MCF 10A (cell line): ENCODE results near the gene AKAP12. TPM values are rescaled to one million over a fixed set of nuclear protein-coding genes. Genes with fewer than 3 reads are reported as not detected.

Experiments
- BruUV-seq: library from RNA; stranded (reverse); fragments of 400-500 nt; replicated peaks from 2 replicates; lab custom pipeline; 2021; lab: Mats Ljungman, UMichigan
- CTCF ChIA-PET: fragments of 300-600 bp; sonication (Branson Sonifier 250); formaldehyde crosslinking; extraction: SDS; loops from one replicate; lab custom pipeline; 2021; ENCODE audit warnings: antibody characterized with exemption, inconsistent platforms; lab: Yijun Ruan, JAX
- POLR2A ChIA-PET: fragments of 300-600, 350-650 bp; sonication (Branson Sonifier 250); formaldehyde crosslinking; extraction: SDS; loops from one replicate; lab custom pipeline; 2020; ENCODE audit warnings: antibody characterized with exemption, inconsistent platforms; lab: Yijun Ruan, JAX
- DNase-seq: peaks from one replicate; pipeline ENCODE4 v3.0.0-alpha.2; 2018; ENCODE audit not compliant: unreplicated experiment
- H3K27ac Mint-ChIP-seq: one replicate; pipeline ENCODE4 v1.8.0; 2022; ENCODE audit warnings: mild to moderate bottlenecking, low read depth, mixed read lengths; ENCODE audit not compliant: unreplicated experiment
- H3K27me3 Mint-ChIP-seq: one replicate; pipeline ENCODE4 v1.8.0; 2022; ENCODE audit warnings: mixed read lengths; ENCODE audit not compliant: insufficient read depth, unreplicated experiment
- H3K36me3 Mint-ChIP-seq: one replicate; pipeline ENCODE4 v1.8.0; 2022; ENCODE audit warnings: mild to moderate bottlenecking, moderate library complexity, mixed read lengths; ENCODE audit not compliant: insufficient read depth, unreplicated experiment
- H3K4me1 Mint-ChIP-seq: one replicate; pipeline ENCODE4 v1.8.0; 2022; ENCODE audit warnings: mixed read lengths; ENCODE audit not compliant: insufficient read depth, unreplicated experiment
- H3K4me3 Mint-ChIP-seq: one replicate; pipeline ENCODE4 v1.8.0; 2022; ENCODE audit warnings: mild to moderate bottlenecking, moderate library complexity, mixed read lengths; ENCODE audit not compliant: unreplicated experiment
- H3K9me3 Mint-ChIP-seq: one replicate; pipeline ENCODE4 v1.8.0; 2022; ENCODE audit warnings: mixed read lengths; ENCODE audit not compliant: unreplicated experiment
- CTCF ChIP-seq: fragments of 200-600 bp; IDR thresholded peaks from one replicate; pipeline ENCODE4 v1.8.0; 2022; ENCODE audit warnings: antibody characterized with exemption, mild to moderate bottlenecking; ENCODE audit not compliant: unreplicated experiment
- intact Hi-C: fragments of 100-400 bp; cut with micrococcal nuclease; formaldehyde crosslinking; loops from 2 replicates; pipeline ENCODE4 v1.14.1; 2022
- total RNA-seq: library from RNA; stranded (reverse); gene quantifications from 2 replicates; pipeline ENCODE4 v1.2.3, GENCODE V29; 2022

AKAP12 gene
- total RNA-seq, 1 experiment from 2014 or later: 0.63 TPM

GRCh38 chr6:151306269-151306783 is 66.6 kb downstream of the AKAP12 start:
- no peak for DNase-seq
- Mint-ChIP-seq H3K9me3 (no peaks in the 10 kb centered on the region), H3K27me3 (no peaks in the 10 kb centered on the region), H3K4me1 (no peaks in the 10 kb centered on the region), H3K36me3 (no peaks in the 10 kb centered on the region), H3K4me3 (no peak overlapping the region), H3K27ac (no peak overlapping the region)
- intact Hi-C loops: no loop called here
- CTCF ChIA-PET: interaction anchor here (0.7 kb wide), 1 partner anchor 289 kb away, joined by 3 read pairs; no protein-coding TSS in a partner anchor
- BruUV-seq: no TSS peak
- POLR2A ChIA-PET: no interaction called here
- TF ChIP-seq CTCF: no peak

GRCh38 chr6:151307501-151307900 is 67.7 kb downstream of the AKAP12 start:
- BruUV-seq: no TSS peak
- no peaks in the 10 kb centered on the region for H3K27me3 Mint-ChIP-seq
- POLR2A ChIA-PET: no interaction called here
- DNase-seq: no peak
- CTCF ChIA-PET: interaction anchor here (1.0 kb wide), 1 partner anchor 10 kb away, joined by 3 read pairs; no protein-coding TSS in a partner anchor
- intact Hi-C loops: no loop called here
- no peaks in the 10 kb centered on the region for H3K4me1 Mint-ChIP-seq
- H3K4me3 Mint-ChIP-seq: no peak overlapping the region
- H3K27ac Mint-ChIP-seq: no peak overlapping the region
- H3K9me3 Mint-ChIP-seq: no peaks in the 10 kb centered on the region
- no peak for TF ChIP-seq CTCF
- peaks cover 4% of the 10 kb centered on the region for H3K36me3 Mint-ChIP-seq

- Mint-ChIP-seq H3K9me3 (no peaks in the 10 kb centered on the region), H3K27ac (no peak overlapping the region), H3K27me3 (no peaks in the 10 kb centered on the region), H3K4me1 (no peaks in the 10 kb centered on the region), H3K4me3 (no peak overlapping the region), H3K36me3 (peaks cover 6% of the 10 kb centered on the region)
- ChIA-PET CTCF (interaction anchor here (0.6 to 1.3 kb wide), 2 partner anchors 15 to 257 kb away, joined by 3 to 4 read pairs; no protein-coding TSS in a partner anchor), POLR2A (interaction anchor here (1.2 kb wide), 1 partner anchor 12 kb away, joined by 3 read pairs; no protein-coding TSS in a partner anchor)
- no TSS peak for BruUV-seq
- no peak for TF ChIP-seq CTCF
- no peak for DNase-seq
- intact Hi-C loops: no loop called here
Measured at GRCh38 chr6:151309619-151310018, 69.9 kb downstream of the AKAP12 start.

GRCh38 chr6:151310279-151310678 is 70.5 kb downstream of the AKAP12 start:
- no peaks in the 10 kb centered on the region for H3K27me3 Mint-ChIP-seq
- no peaks in the 10 kb centered on the region for H3K9me3 Mint-ChIP-seq
- no peak overlapping the region for H3K4me3 Mint-ChIP-seq
- TF ChIP-seq CTCF: no peak
- ChIA-PET POLR2A (interaction anchor here (1.2 kb wide), 1 partner anchor 12 kb away, joined by 3 read pairs; no protein-coding TSS in a partner anchor), CTCF (interaction anchor here (0.9 to 1.3 kb wide), 2 partner anchors 14 kb away, joined by 4 to 6 read pairs; no protein-coding TSS in a partner anchor)
- H3K36me3 Mint-ChIP-seq: peaks cover 6% of the 10 kb centered on the region
- H3K27ac Mint-ChIP-seq: no peak overlapping the region
- H3K4me1 Mint-ChIP-seq: no peaks in the 10 kb centered on the region
- intact Hi-C loops: no loop called here
- BruUV-seq: no TSS peak
- DNase-seq: no peak
